ENCODE results near the gene MPND.

The MPND gene

DNA sequence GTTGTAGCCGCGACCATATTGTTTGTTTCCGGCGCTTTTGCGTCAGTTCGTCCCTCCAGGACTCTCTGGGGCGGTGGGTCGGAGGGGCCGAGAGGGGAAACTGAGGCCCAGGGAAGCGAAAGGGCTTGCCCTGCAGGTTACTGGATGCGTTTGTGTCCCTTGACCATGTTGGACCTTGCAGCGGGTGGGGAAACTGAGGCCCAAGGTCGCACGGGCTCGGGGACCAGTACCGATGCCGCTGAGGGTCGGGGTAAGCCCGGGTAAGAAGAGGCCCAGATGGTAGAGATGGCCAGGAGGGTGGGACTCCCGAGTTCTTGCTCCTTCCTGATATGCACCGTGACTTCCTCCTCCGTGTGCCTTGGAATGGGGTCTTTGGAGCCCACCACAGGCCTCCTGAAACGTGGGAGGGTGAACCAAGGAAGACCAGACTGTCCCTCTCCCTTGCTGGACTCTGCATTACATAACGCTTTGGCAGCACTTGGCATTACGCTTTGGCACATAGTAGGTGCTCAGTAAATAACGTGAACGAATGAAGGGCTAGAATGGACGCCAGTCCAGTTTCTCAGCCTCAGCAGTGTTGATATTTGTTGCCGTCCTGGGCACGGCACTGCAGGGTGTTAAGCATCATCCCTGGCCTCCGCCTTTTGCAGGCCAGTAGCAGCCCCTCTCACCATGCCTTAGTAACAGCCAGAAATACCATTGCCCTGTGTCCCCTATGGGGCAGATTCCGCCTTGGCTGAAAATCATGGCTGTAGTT lies 59.8 kb downstream of the MPND start:
- DNase-seq (ENCODE audit: low read depth): no peak

GRCh38 chr19:4405977-4406376 lies 62.6 kb downstream of the MPND start:
- DNase-seq (ENCODE audit: low read depth): no peak

DNA sequence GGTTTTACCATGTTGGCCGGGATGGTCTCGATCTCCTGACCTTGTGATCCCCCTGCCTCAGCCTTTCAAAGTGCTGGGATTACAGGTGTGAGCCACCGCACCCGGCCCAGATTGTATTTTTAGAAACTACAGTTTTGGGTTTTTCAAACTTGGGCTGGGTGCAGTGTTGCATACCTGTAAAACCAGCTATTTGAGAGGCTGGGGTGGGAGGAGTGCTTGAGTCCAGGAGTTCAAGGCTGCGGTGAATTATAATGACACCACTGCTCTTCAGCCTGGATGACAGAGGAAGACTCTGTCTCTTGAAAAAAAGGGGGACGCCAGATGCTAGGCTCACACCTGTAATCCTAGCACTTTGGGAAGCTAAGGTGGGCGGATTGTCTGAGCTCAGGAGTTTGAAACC lies 63.3 kb downstream of the MPND start:
- DNase-seq (ENCODE audit: low read depth): no peak

DNA sequence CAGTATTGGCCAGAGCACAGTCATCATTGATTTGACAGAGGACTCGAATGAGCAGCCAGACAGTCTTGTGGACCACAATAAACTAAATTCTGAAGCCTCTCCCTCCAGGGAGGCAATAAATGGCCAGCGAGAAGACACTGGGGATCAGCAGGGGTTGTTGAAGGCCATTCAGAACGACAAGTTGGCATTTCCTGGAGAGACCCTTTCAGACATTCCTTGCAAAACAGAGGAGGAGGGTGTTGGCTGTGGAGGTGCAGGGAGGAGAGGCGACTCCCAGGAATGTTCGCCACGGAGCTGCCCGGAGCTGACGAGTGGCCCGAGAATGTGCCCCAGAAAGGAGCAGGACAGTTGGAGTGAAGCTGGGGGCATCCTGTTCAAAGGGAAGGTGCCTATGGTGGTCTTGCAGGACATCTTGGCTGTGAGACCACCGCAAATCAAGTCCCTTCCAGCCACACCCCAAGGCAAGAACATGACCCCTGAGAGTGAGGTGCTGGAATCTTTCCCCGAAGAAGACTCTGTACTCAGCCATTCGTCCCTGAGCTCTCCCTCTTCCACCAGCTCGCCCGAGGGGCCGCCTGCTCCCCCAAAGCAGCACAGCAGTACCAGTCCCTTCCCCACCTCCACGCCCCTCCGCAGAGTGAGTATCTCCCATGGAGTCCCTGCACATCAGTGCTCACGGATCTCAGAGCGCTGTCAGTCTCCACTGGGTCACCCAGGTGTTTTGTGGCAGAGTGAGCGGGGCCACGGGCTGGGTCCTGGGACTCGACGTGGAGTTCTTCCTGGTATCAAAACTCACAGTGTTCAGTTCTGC lies 66.0 kb downstream of the MPND start:
- DNase-seq (ENCODE audit: low read depth): no peak
